SK-N-MC (cell line): Measurements from ENCODE around the gene STARD10.

Experiments used
- EZH2 ChIP-seq: fragments of 200-600 bp; sonication (generic); IDR thresholded peaks from one replicate; pipeline ENCODE4 v1.6.1; 2017; ENCODE audit warnings: antibody characterized with exemption
- FOXP2 ChIP-seq: optimal IDR thresholded peaks from 2 replicates; pipeline ENCODE3; 2011; ENCODE audit warnings: mild to moderate bottlenecking, moderate library complexity; ENCODE audit not compliant: insufficient read depth; ENCODE audit errors: extremely low read length, control extremely low read depth
- POLR2AphosphoS5 ChIP-seq: IDR thresholded peaks from 2 replicates; pipeline ENCODE4 v1.6.1; 2012; ENCODE audit warnings: mild to moderate bottlenecking, low read depth, low read length, borderline replicate concordance

DNA sequence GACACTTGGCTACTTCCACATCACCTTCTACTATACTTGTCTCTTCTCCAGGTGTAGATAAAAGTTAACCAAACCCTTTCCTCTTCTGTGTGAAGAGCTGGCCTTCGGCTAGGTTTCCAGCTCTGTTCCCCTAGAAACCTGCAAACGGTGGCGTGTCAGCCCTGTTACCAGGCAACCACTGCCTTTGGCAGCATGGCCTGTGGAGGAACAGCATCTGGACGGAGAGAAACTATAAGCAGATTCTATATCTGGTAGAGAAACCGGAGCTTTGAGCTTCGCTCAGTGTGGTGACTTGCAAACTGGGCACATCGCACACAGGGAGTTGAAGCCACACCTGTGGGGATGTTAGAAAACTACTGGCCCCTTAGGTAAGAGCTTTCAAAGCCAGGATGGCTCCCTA is 77.6 kb downstream of the STARD10 start:
- no peak for TF ChIP-seq EZH2
- no peak for TF ChIP-seq POLR2AphosphoS5
- no peak for TF ChIP-seq FOXP2
